Neural cell (in vitro differentiated cells): ENCODE measurements around the gene NR4A3.

Experiments
- EZH2 ChIP-seq: fragments of 200-600, 300-800 bp; shearing (Covaris generic), sonication (generic); IDR thresholded peaks from 2 replicates; pipeline ENCODE4 v1.6.1; 2014; ENCODE audit warnings: antibody characterized with exemption, low read length, borderline replicate concordance, mild to moderate bottlenecking; ENCODE audit not compliant: insufficient read depth, poor library complexity, severe bottlenecking
- POLR2AphosphoS5 ChIP-seq: IDR thresholded peaks from 2 replicates; pipeline ENCODE4 v1.6.1; 2012
- TAF1 ChIP-seq: IDR thresholded peaks from 2 replicates; pipeline ENCODE4 v1.6.1; 2012; ENCODE audit warnings: low read depth
- TF ChIP-seq, protein P1 (sequence below): fragments of 450-650 bp; IDR thresholded peaks from 2 replicates; pipeline ENCODE4 v1.5.1; 2014; ENCODE audit warnings: antibody characterized with exemption, mild to moderate bottlenecking, moderate library complexity; ENCODE audit not compliant: poor library complexity, severe bottlenecking

DNA sequence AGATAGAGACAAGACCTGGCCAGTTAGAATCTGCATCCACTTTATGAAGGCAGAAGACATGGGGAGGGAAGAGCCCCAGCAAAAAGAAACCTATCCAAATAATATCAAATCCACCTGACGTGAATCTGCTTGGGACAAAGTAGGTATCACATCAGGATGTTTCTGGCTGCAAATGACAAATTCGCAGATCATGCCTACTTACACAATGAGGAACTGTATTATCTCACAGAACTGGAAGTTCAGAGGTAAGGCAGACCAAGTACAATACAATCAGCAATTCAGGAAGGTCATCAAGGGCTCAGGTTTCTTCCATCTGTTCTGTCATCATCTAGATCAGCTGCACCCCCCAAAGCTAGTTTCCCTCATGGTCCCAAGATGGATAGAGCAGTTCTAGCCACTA is 13.2 kb upstream of the NR4A3 start:
- TF ChIP-seq, protein P1, sequence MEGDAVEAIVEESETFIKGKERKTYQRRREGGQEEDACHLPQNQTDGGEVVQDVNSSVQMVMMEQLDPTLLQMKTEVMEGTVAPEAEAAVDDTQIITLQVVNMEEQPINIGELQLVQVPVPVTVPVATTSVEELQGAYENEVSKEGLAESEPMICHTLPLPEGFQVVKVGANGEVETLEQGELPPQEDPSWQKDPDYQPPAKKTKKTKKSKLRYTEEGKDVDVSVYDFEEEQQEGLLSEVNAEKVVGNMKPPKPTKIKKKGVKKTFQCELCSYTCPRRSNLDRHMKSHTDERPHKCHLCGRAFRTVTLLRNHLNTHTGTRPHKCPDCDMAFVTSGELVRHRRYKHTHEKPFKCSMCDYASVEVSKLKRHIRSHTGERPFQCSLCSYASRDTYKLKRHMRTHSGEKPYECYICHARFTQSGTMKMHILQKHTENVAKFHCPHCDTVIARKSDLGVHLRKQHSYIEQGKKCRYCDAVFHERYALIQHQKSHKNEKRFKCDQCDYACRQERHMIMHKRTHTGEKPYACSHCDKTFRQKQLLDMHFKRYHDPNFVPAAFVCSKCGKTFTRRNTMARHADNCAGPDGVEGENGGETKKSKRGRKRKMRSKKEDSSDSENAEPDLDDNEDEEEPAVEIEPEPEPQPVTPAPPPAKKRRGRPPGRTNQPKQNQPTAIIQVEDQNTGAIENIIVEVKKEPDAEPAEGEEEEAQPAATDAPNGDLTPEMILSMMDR: no peak
- TF ChIP-seq EZH2 (no peak), POLR2AphosphoS5 (no peak), TAF1 (no peak)
